Stimulated activated CD4-positive, alpha-beta T cell treated with anti-CD3 and anti-CD28 coated beads, TNF-alpha, amount 100 ng/mL, for 4 hours (primary cell): Measurements from ENCODE around the gene QSOX2.

Source experiments
- DNase-seq, 3 experiments: peaks; one replicate each; pipeline ENCODE4 v3.0.0-alpha.2; 2020; ENCODE audit warnings: low read depth in 3 of 3

The QSOX2 gene

DNA sequence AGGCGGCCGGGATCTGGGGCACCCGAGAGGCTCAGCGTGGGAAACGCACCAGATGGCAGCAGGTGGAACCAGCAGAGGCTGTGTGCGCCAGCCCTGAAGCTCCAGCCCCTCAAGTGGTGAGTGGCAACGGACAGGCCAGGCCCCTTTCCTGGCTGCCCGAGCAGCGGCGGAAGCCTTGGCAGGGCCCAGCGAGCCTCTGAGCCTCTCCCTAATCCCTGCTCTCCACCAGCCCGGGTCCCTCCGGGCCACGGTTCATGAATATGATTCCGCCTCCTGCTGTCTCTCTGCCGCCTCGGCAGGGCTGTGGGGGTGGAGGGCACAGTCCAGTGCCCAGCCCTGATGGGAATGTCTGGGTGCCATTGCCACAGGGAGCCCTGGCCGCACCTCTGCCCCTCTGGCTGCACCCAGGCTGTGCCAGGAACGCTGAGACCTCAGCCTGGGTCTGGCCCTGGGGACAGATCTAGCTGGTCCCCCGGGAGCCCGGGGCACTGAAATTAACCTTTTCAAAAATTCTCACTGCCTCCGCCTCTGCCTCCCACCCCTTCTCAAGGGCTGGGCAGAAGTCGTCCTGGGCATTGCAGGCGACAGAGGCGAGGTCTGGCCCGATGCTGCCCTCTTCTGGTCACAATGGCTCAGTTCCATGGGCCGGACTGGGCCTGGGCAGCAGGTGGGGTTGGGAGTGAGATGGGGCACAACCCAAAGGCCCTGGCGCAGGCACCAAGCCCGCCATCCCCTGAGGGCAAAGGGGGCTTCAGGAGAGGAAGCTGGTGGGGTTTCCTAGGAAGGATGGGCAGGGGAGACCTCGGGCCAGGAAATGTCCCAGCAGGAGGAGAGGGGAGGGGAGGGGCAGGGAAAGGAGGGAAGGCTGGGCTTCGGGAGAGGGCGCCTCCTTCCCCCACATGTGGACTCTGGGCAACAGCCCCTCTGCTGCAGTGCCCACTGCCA, 38.0 kb upstream of the QSOX2 start:
- peak; percentile 54 to 59 (median 58) for DNase-seq

DNA sequence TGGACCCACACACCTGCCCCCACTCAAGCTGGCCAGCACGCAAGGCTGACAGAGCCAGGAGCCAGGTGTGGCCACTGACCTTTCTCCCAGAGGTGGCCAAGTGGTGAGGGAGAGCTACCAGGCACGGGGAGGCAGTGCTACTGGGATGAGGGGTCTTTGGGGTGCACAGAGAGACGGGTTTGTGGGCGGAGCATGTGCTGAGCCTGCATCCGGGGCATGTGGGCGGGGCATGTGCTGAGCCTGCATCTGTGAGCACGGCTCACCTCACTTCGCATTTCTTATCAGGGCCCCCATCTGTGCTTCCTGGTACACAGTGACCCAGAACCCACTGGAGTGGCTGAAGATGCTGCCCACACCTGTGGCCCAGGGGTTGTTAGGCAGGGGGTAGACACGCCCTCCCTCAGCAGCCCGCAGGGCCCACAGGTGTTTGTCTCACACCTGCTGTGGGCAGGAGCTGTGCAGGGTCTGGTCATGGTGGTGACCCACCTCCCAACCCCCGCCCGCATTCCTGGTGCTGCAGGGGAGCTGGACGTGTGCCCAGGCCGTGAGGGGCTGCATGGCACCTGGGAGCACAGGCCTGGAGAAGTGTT, 36.8 kb upstream of the QSOX2 start:
- no peak for DNase-seq

DNA sequence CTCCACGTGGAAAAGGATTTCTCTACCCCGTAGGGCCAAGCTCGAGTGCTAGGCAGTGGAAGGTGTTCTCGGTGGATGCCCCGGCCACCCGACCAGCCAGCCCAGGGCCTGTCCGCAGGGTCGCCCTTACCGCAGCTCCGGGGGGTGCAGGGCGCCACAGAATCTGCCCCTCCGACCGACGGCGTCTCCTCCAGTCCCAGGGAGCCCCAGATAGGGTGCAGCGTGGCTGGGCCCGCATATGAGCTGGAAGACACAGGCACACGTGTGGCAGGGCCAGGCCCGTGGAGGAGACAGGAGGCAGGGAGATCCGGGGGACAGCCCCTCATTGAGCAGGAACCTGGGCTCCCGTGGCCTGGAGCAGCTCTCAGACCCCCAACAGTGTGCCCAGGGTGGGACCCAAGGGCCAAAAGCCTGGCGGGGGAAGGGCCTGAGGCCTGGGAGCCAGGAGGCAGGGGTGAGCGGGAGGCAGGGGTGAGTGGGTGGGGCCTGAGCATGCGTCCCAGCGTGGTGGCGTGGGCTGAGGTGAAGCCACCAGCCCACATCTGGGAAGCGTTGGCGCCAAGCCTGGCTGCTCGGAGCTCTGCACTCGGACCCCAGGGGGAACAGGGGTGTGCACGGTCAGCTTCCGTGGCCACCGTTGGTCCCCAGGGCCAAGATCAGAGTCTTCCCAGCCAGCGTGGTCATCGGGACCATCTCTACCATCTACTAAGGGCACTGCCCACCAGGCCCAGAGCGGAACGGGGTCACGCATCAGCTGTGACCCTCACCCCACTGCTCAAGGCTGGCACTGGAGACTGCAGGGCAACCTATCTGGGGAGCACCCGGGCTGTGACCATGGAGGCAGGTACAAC, 36.0 kb upstream of the QSOX2 start:
- DNase-seq = no peak

DNA sequence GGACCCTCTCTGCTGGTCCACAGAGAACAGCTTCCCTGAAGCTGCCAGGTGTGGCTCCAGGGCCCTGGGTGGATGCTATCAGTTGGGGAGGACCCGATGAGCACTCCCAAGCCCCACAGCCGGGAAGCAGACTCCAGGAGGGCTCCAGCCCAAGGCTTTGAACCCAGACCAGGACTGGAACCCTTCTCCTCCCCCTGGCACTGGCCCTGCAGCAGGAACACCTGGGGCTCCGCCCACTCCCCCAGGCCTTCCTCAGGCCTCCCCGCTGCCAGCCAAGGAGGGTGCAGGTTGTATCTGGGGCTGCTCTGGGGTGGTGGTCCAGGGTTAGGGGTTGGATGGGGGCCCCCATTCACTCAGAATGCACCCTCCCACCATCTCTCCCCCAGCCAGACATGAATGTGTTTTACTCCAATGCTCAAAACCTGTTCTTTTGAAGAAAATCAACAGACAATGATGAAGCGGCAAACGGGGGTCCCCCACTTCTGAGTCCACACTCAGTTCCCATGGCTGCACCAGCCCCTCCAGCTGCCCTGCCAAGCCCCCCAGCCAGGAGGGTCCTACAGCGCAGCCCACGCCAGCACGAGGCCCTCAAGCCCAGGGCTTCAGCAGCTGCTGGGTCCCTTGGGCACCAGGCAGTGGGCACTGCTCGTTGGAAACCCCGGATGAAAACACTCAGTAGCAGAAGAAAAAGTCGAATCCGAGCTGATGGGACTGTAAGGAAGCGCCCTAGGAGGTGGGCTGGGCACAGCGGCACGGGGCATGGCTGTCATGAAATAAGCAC, 35.1 kb upstream of the QSOX2 start:
- DNase-seq = no peak

DNA sequence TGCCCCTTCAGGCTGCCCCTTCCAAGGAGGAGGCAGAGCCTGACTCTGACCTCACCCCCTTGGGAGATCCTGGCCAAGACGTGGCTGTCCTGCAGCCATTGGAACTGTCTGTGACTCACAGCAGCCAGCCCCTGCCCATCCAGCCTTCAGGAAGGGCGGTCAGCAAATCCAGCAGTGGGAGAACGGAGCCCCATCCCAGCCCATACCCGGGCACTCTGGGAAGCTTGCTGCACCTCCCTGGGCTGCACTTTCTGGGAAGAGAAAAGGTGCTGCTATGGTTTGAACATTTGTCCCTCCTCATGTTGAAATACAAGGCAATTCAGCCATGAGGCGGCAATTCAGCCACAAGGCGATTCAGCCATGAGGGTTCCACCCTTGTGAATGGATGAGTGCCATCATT, 33.9 kb upstream of the QSOX2 start:
- no peak for DNase-seq

DNA sequence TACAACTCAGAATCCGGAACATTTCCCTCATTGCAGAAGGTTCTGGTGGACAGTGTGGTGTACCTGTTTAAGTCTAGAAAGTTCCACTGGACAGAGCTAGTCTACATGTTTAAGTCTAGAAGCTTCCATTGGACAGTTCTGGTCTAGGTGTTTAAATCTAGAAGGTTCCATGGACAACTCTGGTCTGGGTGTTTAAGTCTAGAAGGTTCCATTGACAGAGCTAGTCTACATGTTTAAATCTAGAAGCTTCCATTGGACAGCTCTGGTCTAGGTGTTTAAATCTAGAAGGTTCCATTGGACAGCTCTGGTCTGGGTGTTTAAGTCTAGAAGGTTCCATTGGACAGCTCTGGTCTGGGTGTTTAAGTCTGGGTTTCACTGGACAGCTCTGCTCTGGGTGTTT, 33.3 kb upstream of the QSOX2 start:
- DNase-seq = no peak

DNA sequence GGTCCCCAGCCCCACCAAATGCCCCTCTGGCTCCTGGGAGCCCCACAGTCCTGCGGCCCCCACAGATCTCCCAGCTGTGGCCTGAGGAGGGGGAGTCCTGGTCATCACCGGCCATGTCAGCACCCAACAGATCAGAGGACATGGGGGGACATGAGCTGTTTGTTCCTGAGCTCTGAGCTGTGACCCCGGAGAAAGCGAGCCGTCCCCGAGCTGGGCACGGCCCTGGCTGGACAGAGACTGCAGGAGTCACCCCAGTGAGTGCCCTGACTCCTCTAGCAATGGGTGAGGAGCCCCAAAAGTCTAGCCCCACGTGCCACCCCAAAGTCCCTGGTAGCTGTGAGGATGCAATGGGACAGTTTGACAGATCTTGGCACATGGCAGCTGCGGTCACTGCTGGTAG, 32.6 kb upstream of the QSOX2 start:
- no peak for DNase-seq

DNA sequence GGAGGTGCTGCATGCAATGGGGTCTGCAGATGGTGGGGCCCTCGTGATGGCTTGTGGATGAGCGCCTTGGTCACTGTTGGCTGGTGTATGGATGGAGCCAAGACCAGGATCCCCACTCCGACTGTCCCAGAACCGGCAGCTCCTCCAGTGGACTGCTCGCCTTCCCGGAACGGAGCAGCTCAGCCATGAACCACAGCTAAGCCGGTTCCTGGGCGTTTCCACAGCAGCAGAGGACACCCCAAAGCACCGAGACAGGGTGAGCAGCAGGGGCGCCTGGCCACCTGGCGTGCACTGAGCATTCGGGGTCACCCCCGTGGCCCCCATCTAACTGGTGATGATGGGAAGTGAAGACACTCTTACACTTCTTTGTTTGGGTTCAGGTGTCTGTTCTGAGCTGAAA, 32.1 kb upstream of the QSOX2 start:
- DNase-seq = no peak

DNA sequence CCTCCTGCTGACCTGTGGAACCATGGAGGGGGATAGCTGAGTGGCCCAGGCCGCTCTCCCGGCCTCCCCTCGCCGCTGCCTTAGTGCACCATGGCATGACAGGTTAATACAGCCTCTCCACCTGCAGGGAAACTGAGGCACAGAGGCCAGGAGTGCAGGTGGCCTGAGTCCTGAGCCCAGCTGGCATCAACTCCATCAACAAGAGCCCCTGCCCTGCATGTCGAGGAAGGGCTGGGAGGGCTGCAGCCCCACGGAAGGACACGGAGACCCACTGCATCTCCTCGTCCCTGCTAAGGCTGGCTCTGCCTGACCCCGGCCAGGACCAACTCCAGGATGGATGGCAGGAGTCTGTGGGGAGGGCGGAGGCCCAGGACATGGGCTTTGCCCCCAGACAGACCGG, 31.1 kb upstream of the QSOX2 start:
- no peak for DNase-seq

DNA sequence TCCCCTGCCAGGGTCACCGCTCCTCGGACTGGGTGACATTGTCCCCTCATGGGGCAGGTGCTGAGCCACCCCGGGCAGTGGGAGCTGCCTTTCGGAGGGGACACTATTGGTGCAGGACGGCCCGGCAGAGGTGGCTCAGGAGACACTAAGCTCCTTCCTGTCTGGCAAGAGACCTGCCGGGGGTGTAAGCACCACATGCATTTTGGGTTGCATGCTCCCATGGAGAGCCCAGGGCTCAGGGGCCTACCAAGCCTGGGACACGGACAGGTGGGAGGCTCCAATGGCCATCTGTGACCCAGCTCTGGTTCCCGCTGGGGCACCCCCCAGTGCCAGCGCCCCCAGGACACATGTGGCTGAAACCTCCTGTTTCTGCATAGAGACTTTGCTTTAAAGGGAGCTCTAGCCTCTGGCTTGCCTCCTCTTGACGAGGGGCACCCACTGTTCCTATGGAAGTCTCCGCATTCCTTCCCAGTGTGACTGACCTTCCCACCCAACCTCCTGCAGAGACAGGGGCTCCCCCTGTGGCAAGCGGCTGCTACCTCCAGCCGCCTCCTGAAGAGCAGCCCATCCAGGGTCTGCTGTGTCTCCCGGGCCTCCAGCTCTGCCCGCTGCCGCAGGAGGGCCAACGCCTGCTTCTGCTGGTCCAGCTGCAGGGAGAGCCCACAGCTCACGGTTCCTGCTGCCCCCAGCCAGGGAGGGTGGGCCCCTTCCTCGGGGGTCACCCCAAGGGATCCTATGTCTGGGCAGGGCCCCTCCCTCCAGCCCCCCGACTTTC, 30.2 kb upstream of the QSOX2 start:
- no peak for DNase-seq

DNA sequence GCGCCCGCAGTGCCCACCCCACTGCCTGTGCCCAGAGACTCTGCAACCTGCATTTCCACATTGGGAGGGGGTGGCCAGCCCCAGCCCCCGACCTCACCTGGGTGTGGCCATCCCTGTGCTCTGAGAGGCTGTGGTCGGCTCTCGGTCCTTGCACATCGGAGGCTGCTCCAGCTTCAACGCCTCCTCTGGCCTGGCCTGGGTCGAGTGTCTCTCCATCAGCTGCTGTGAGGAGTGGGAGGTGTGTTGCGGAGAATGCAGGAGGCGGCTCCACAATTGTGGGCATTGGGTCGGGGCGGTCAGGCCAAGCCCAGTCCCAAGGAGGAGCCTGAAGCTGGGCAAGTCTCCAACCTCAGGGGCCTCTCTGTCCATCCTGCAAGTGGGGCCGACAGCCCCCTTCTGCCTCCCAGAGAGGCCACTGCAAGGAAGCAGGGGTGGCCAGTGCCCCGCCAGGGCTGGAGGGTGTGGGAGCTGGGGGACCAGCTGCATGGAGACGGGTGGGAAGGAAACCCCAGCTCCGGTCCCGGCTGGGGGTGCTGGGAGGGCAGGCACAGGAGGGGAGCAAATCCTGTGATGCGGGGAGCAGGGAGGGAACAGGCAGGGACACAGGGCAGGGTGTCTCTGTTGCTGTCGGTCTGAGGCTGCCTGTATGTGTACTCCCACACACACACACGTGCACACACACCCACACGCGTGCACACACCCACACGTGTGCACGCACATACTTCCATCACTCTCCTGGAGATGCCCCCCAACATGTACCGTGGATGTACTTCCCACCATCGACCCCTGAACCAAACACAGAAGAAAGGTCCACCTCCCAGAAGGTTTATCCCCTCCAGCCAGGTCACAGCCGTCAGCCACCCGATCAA, 29.4 kb upstream of the QSOX2 start:
- no peak for DNase-seq

DNA sequence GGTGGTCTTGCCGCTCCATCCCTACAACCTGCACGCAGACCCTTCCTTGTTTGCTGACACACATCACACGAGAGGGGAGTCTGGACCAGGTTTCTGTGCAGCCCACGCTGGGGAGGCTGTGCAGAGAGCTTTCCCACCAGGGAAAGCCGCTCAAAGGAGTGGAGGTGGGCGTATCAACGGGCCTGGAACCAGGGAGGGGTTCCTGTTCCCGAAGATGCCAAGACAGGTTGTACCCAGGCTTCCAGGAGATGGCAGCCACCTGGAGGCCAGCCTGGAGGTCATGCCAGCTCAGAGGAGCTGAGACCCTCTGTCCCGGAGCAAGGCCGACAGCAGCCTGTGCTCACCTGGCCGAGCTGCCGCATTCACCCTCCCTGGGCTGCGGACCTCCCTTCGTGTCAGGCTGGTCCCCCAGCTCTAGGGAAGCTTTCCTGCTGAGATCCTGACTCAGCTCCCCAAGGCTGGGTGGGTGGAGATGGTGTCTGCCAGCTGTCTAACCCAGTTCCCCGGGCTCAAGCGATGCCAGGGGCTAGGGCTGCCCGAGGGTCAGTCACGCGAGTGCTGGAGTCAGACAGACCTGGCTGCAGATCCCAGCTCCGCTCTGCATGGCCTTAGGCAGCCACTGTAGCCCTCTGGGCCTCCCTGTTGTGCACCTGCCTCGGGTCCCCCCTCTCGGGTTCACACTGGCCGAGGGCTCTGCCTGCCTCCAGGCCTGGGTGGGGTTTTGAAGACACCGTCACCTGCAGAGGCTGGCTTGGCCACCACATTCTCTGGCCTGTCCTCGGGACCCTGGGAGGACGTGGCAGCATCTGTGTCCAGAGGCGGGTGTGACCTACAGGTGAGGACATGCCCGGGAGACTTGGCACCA, 28.5 kb upstream of the QSOX2 start:
- DNase-seq = no peak

DNA sequence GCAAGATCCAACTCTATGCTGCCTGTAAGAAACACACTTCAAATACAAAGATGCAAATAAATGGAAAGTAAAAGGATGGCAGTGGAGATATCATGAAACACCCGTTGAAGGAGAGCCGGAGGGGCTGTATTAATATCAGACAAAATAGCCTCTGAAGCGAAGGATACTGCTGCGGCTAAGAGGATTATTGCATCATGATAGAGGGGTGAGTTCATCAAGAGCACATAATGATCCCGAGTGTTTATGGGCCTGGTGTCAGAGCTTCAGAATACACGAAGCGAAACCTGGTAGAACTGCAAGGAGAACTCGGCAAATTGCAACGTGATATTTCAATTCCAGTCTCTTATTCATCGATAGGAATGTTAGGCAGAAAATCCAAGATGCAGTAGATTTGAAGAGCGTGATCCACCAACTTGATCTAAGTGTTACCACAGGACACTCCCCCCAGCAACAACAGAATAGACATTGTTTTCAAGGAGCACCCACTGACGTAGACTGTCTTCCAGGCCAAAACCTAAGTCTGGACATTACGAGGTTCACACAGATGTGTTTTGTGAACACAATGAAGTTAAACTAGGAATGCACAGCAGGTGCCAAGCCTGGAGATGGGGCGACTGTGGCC, 27.7 kb upstream of the QSOX2 start:
- DNase-seq = no peak

DNA sequence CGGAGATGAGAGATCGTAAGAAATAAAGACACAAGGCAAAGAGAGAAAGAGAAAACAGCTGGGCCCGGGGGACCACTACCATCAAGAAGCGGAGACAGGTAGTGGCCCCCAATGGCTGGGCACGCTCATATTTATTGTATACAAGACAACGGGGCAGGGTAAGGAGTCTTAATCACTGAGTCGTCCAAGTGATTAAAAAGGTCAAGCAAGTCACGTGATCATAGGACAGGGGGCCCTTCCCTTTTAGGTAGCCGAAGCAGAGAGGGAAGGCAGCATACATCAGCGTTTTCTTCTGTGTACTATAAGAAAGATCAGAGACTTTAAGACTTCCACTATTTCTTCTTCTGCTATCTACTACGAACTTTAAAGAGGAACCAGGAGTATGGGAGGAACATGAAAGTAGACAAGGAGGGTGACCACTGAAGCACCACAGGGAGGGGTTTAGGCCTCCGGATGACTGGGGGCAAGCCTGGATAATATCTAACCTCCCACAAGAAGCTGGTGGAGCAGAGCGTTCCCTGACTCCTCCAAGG, 24.6 kb upstream of the QSOX2 start:
- DNase-seq = no peak

DNA sequence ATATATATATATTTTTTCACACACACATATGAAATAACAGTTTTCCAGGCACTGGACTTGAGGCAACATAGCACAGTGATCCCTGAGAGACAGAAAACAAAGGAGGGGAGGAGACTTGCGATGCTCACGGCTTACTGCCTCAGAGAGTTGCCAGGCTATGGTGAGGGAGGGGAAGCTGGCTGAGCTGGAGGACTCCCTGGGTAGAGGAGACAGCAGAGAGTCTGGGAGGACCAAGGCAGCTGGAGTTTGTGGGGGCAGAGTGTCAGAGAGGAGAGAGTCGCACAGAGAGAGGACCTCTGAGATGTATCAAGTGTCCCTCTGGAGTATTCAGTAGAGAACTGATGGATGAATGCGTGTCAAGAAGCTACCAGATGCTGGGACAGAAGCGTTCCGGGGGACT, 23.1 kb upstream of the QSOX2 start:
- DNase-seq = no peak

DNA sequence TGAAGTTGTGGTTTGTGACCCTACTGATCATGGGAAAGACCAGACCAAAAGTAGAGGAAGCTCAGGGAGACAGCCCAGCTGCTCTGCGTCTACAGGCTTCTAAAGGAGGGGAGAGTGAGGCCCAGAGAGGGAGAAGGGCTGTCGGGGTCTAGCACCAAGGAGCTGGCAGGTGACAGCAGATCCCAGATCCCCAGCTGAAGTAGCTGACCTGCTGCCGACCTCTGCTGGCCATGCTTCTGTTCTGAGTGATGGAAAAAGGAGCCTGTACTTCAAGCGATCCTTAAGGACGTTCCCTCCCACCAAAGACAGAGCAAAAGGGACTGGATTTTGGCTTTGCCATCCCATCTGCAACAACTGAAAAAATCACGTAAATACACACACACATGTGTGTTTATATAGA, 22.7 kb upstream of the QSOX2 start:
- no peak for DNase-seq

DNA sequence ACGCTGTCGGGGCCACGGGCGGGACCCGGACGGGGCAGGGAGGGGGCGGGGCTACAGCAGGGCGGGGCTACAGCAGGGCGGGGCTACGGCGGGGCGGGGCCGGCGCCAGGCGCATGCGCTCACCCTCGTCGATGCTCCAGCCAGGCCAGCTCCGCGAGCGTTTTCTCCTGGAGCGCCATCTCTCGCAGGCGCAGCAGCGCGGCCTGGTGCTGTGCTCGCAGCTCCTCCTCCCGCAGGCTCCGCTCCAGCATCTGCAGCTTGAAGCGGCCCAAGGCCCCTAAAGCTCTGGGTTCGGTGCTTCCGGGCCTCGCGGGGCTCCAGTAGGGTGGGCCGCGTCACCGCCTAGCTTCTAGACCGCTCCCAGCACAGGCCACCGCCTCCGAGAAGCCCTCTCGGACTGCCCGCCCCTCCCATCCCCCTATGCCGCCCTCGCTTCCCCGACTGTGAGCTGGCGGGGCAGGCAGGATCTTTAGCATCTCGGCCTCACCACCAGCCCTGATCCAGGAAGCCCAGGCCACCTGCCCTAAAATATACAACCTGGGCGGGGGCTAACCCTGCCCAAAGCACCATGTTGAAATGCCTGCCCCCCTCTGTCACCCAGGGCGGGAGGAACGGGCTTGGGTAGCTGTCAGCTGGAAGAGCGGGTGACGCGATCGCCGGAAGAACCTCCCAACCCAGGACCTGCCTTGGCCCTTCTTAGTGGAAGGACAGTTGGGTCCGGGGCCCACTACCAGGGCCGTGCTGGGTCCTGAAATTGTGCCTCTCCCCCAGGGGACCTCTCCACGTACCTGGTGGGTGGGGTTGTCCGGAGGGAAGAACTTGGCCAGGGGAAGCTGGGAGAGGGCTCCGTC, 21.9 kb upstream of the QSOX2 start:
- peak; percentile 72 to 78 (median 77) for DNase-seq
